Activated T-helper 17 cell treated with anti-CD3 and anti-CD28 coated beads, Interleukin-2, amount 50 U/mL, for 72 hours (primary cell): ENCODE results near the gene FAM229A. TPM values are rescaled to one million over a fixed set of nuclear protein-coding genes. Genes with fewer than 3 reads are reported as not detected.

Source experiments
- ATAC-seq: fragments of 150-1000 bp; cut with Tn5 transposase; replicated peaks from 2 replicates; pipeline ENCODE4 v1.10.0; 2021; ENCODE audit warnings: mild to moderate bottlenecking, moderate library complexity
- H3K27ac Mint-ChIP-seq: one replicate; pipeline ENCODE4 v1.8.0; 2022; ENCODE audit warnings: mixed read lengths
- H3K27me3 Mint-ChIP-seq: one replicate; pipeline ENCODE4 v1.8.0; 2022; ENCODE audit warnings: mixed read lengths
- H3K36me3 Mint-ChIP-seq: one replicate; pipeline ENCODE4 v1.8.0; 2022; ENCODE audit warnings: low read depth, mild to moderate bottlenecking, mixed read lengths
- H3K4me1 Mint-ChIP-seq: one replicate; pipeline ENCODE4 v1.8.0; 2022; ENCODE audit warnings: mixed read lengths
- H3K4me3 Mint-ChIP-seq: one replicate; pipeline ENCODE4 v1.8.0; 2022; ENCODE audit warnings: mild to moderate bottlenecking, mixed read lengths
- H3K9me3 Mint-ChIP-seq: one replicate; pipeline ENCODE4 v1.8.0; 2022; ENCODE audit warnings: mixed read lengths
- total RNA-seq, 2 donors: library from RNA; stranded (reverse); gene quantifications; one replicate each; pipeline ENCODE4 v1.2.3, GENCODE V29; 2022

The FAM229A gene
- total RNA-seq, 2 donors from 2014 or later: 7.7 to 21.6 TPM

GRCh38 chr1:32346532-32347157, 15.6 kb downstream of the FAM229A start:
- no peak for ATAC-seq
- Mint-ChIP-seq H3K27me3 (no peaks in the 10 kb centered on the region), H3K27ac (peak overlapping the region; percentile 34)

DNA sequence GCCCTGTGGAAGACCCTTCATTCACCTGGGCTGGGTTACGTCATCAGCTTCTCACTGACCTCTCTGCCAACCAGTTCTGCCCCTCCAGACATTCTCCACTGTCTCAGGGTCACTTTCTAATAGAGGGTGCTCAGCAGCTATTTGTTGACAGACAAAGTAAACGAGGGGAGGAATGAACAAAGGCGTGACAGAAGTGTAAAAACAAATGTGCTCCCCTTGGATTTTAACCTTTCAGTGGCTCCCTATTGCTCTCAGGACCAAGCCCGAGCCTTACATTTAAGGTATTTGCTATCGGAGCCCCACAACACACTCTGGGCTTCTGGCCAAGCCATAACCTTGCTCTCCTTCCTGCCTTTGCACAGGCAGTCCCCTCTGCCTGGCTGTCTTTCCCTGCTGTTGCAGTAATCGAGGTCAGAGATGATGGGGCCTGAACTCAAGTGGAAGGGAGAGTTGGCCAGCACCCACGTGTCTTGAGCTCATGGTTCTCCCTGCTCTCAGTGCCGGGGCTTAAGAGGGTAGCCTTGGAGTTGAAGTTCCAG, 16.9 kb downstream of the FAM229A start:
- peak overlapping the region; percentile 83 for H3K27ac Mint-ChIP-seq

More at GRCh38 chr1:32346532-32347157, 15.6 kb downstream of the FAM229A start:
- Mint-ChIP-seq H3K4me1 (peaks cover 23% of the 10 kb centered on the region), H3K36me3 (no peaks in the 10 kb centered on the region), H3K4me3 (no peak overlapping the region), H3K9me3 (no peaks in the 10 kb centered on the region)

DNA sequence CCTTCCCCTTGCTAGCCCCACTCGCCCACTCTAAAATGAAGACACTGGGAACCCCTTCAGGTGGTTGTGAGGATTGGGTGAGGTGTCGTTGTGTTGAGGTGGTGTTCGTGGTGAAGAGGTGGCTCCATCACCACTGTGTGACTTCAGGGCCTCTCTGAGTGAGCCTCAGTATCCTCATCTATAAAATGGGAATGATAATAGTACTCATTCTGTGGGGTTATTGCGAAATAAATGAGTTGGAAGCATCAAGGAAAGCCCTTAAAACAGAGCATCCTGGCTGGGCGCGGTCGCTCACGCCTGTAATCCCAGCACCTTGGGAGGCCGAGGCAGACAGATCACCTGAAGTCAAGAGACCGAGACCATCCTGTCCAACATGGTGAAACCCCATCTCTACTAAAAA, 19.6 kb downstream of the FAM229A start:
- Mint-ChIP-seq H3K27ac (no peak overlapping the region), H3K4me3 (no peak overlapping the region), H3K27me3 (no peaks in the 10 kb centered on the region), H3K9me3 (no peaks in the 10 kb centered on the region), H3K4me1 (peaks cover 25% of the 10 kb centered on the region), H3K36me3 (no peaks in the 10 kb centered on the region)
- ATAC-seq: no peak

More for the DNA sequence above, 16.9 kb downstream of the FAM229A start:
- no peak overlapping the region for H3K4me3 Mint-ChIP-seq
- no peaks in the 10 kb centered on the region for H3K36me3 Mint-ChIP-seq
- H3K4me1 Mint-ChIP-seq: peaks cover 18% of the 10 kb centered on the region
- H3K9me3 Mint-ChIP-seq: no peaks in the 10 kb centered on the region
- no peak for ATAC-seq
- H3K27me3 Mint-ChIP-seq: no peaks in the 10 kb centered on the region

DNA sequence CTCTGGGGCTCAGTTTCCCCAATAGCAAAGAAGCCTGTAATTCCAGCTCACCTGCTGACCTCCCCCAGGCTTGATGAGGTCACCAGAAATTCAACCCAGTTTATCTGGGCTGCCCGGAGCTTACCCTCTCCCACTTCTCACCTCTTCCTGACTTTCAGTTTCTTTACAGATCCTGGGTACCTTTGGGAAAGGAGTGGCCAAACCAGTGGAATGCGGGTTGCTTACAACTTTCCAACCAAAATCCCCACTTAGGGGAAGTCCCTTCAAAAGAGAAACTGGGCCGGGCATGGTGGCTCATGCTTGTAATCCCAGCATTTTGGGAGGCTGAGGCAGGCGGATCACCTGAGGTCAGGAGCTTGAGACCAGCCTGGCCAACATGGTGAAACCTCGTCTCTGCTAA, 20.3 kb downstream of the FAM229A start:
- H3K27ac Mint-ChIP-seq: no peak overlapping the region
- H3K9me3 Mint-ChIP-seq: no peaks in the 10 kb centered on the region
- no peaks in the 10 kb centered on the region for H3K27me3 Mint-ChIP-seq
- no peak overlapping the region for H3K4me3 Mint-ChIP-seq
- H3K4me1 Mint-ChIP-seq: peaks cover 30% of the 10 kb centered on the region
- ATAC-seq: no peak
- H3K36me3 Mint-ChIP-seq: no peaks in the 10 kb centered on the region

DNA sequence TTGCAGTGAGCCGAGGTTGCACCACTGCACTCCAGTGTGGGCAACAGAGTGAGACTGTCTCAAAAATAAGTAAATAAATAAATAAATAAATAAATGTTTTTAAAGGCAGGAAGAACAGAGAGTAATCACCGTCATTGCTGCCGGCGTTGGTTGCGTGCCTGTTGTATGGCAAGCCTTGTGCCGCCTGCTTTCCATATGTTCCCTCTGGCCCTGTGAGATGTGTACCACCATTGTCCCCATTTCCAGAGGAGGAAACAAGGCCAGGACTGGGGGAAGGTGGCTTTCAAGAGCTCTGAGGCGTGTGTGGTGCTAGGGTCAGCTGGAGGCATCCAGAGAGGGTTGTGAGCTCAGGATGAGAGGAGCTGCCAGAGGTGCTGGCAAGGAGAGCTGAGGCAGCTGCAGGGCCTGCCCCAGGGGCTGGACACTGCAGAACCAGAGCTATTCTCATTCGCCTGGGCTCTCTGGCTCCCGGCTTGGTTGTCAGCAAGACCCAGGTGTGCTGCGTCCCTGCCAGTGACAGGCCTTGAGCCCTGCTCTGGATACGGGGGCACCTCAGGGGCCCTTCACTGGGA, 21.0 kb downstream of the FAM229A start:
- Mint-ChIP-seq H3K27ac (no peak overlapping the region), H3K9me3 (no peaks in the 10 kb centered on the region)

DNA sequence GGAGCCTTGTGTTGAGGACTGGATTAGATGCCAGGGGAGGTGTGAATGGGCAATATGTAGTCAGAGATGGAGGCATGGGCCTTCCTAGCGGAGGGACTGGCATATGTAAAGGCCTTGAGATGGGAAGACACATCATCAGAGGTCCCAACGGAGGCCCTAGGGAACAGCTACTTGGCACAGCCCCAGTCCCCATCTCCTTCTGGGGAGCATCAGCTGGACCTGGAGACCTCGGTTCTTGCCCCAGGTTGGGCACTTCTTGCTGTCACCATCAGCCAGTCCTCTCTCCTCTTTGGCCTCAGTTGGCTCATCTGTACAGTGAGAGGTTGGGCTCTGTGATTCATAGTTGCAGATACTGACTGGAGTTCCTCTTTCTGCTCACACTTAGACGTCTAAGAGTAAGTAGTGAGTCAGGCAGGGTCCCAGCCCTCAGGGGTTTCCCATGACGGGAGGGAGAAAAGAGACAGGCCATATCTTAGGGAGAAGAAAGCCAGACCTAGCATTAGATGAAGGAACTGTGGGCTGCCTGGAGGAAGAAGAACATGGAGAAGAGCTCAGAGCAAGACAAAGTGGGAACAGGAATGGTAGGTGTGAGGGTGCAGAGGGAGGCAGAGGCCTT, 22.8 kb downstream of the FAM229A start:
- H3K36me3 Mint-ChIP-seq: no peaks in the 10 kb centered on the region
- H3K27ac Mint-ChIP-seq: peak overlapping the region; percentile 7
- no peak overlapping the region for H3K4me3 Mint-ChIP-seq
- peaks cover 24% of the 10 kb centered on the region for H3K4me1 Mint-ChIP-seq
- ATAC-seq: peak; percentile 84
- H3K9me3 Mint-ChIP-seq: no peaks in the 10 kb centered on the region
- no peaks in the 10 kb centered on the region for H3K27me3 Mint-ChIP-seq

More for the DNA sequence above, 21.0 kb downstream of the FAM229A start:
- no peaks in the 10 kb centered on the region for H3K27me3 Mint-ChIP-seq
- ATAC-seq: no peak
- H3K4me3 Mint-ChIP-seq: no peak overlapping the region
- H3K36me3 Mint-ChIP-seq: no peaks in the 10 kb centered on the region
- H3K4me1 Mint-ChIP-seq: peaks cover 34% of the 10 kb centered on the region

DNA sequence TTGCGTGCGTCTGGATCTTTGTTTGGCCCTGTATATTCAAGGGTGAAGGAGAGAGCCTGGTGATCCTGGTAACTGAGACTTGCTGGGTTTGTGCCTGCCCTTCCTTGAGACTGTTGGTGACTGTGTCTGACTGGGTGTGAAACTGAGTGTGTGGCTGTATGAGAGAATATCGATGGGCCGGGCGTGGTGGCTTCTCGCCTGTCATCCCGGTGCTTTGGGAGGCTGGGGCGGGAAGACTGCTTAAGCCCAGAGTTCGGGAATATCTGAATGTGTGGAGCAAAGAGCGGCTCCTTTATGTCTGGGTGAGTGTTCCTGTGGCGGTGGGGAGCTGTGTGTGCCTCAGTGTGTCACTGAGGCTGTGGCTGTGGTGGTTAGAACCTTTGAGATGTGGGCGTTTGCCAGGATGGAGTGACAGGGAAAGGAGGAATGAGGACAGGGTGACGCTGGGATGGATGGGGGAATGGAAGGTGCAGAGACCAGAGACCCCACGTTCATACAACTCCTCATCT, 23.6 kb downstream of the FAM229A start:
- H3K27ac Mint-ChIP-seq: peak overlapping the region; percentile 1
- ATAC-seq: no peak
- no peaks in the 10 kb centered on the region for H3K27me3 Mint-ChIP-seq
- H3K4me3 Mint-ChIP-seq: no peak overlapping the region
- peaks cover 26% of the 10 kb centered on the region for H3K4me1 Mint-ChIP-seq
- no peaks in the 10 kb centered on the region for H3K9me3 Mint-ChIP-seq
- H3K36me3 Mint-ChIP-seq: peaks cover 3% of the 10 kb centered on the region

DNA sequence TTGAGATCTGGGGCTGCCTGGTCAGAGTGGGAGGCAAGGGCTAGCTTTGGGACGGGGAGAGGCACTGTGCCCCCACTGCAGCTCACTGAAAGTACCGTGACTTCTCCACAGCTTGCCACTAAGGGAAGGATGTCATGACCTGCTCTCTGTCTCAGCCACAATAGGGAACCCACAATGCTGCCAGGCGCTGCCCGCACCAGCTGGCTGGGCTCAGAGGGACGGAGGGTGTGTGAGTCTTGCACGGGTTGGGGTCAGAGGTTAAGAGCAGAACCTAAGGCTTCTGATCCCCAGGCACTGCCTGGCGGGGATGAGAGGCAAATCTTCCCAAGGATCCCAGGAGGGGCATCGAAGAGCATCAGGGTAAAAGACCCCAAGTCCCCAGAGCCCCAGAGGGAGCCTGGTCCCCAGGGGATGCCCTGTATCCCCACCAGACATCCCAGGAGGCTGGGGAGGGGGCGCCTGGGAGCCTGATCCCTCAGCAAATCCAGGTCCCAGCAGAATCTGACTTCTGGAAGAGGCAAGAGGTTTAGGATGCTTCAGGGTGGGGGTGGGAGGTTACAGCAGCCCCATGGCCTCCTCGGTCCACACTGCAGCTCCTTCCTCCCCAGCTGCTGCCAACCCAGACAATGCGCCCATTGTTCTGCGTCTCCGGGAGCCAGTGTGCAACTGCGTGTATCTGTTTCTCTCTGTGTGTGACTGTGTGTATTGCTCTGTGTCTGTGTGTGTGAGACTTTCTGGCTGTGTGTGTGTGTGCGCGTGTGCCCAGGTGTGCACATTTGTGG, 24.2 kb downstream of the FAM229A start:
- peak overlapping the region; percentile 54 for H3K4me3 Mint-ChIP-seq
- no peaks in the 10 kb centered on the region for H3K9me3 Mint-ChIP-seq
- peaks cover 31% of the 10 kb centered on the region for H3K4me1 Mint-ChIP-seq
- ATAC-seq: peak; percentile 46
- H3K27me3 Mint-ChIP-seq: no peaks in the 10 kb centered on the region
- peaks cover 8% of the 10 kb centered on the region for H3K36me3 Mint-ChIP-seq
- H3K27ac Mint-ChIP-seq: peak overlapping the region; percentile 69

- peak; percentile 58 for ATAC-seq
- Mint-ChIP-seq H3K4me1 (peaks cover 31% of the 10 kb centered on the region), H3K36me3 (peaks cover 15% of the 10 kb centered on the region), H3K27me3 (no peaks in the 10 kb centered on the region), H3K4me3 (peak overlapping the region; percentile 54), H3K27ac (peak overlapping the region; percentile 69), H3K9me3 (no peaks in the 10 kb centered on the region)
Observed at GRCh38 chr1:32336963-32337675, 25.2 kb downstream of the FAM229A start.

DNA sequence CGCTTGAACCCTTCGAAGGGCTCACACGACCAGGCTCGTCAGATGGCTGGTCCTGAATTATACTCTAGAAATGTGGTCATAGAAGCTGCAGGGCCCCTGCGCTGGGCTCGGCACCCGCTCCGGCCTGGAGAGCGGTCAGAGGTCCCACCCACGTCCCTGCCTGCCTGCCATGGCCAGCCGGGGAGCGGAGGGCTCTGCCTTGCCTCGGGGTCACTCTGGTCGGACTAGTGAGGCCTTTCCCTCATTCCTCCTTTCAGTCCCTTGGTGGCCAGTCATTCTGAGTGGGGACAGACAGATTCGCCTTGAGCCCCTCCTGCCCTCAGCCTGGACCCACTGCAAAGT, 25.7 kb downstream of the FAM229A start:
- H3K36me3 Mint-ChIP-seq: peaks cover 21% of the 10 kb centered on the region
- H3K9me3 Mint-ChIP-seq: no peaks in the 10 kb centered on the region
- peak overlapping the region; percentile 54 for H3K4me3 Mint-ChIP-seq
- no peak overlapping the region for H3K27ac Mint-ChIP-seq
- H3K27me3 Mint-ChIP-seq: no peaks in the 10 kb centered on the region
- no peak for ATAC-seq
- H3K4me1 Mint-ChIP-seq: peaks cover 31% of the 10 kb centered on the region

DNA sequence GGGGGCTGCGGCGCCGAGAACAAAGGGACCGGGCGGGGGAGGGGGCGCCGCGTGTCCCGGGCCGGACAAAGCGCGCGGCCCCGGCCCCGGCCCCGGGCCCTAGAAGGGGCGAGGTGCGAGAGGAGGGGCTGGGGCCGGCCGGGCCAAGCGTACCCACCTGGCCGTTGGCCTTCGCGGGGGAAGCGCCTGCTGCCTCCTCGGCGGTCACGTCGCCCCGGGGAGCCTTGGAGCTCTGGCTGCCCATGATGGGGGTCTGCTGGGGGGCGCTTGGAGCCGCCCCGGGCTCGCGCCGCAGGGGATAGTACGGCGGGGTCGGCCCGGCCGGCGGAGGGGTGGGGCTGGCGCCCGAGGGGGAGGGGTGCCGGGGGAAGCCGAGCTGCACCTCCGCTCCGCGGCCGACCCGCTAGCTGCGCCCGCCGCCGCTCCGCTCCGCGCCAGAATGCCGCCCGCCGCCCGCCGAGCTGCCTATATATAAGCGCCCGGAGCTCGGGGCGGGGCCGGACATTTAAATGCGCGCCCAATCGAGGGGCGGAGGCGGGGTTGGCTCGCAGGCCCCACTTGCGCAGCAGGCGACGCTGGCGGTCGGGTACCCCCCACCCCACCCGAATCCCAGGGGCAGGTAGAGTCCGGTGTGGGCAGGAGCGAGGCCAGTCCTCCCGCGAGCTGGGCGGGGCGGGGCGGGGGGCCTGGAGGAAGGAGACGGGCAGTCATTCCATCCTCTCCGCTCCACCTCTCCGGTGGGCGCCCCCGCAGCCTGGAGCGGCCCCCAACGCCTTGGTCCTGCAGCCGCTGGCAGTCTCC, 26.3 kb downstream of the FAM229A start, which contains the start of gene MARCKSL1:
Gene MARCKSL1, minus strand, starts transcription at position 444 of the 801 bp plus-strand sequence. Its CDS starts 200 bp downstream, at position 244.
- H3K27me3 Mint-ChIP-seq: no peaks in the 10 kb centered on the region
- ATAC-seq: peak; percentile 37
- peak within 1 kb of the TSS; percentile 69 for H3K27ac Mint-ChIP-seq
- peaks cover 31% of the 10 kb centered on the region for H3K4me1 Mint-ChIP-seq
- peaks cover 26% of the 10 kb centered on the region for H3K36me3 Mint-ChIP-seq
- H3K4me3 Mint-ChIP-seq: peak within 1 kb of the TSS; percentile 74
- no peaks in the 10 kb centered on the region for H3K9me3 Mint-ChIP-seq

GRCh38 chr1:32335535-32335789, 26.8 kb downstream of the FAM229A start:
- peak overlapping the region; percentile 74 for H3K4me3 Mint-ChIP-seq
- H3K4me1 Mint-ChIP-seq: peaks cover 31% of the 10 kb centered on the region
- H3K9me3 Mint-ChIP-seq: no peaks in the 10 kb centered on the region
- no peak overlapping the region for H3K27ac Mint-ChIP-seq
- H3K36me3 Mint-ChIP-seq: peaks cover 32% of the 10 kb centered on the region
- peak; percentile 10 for ATAC-seq
- no peaks in the 10 kb centered on the region for H3K27me3 Mint-ChIP-seq

DNA sequence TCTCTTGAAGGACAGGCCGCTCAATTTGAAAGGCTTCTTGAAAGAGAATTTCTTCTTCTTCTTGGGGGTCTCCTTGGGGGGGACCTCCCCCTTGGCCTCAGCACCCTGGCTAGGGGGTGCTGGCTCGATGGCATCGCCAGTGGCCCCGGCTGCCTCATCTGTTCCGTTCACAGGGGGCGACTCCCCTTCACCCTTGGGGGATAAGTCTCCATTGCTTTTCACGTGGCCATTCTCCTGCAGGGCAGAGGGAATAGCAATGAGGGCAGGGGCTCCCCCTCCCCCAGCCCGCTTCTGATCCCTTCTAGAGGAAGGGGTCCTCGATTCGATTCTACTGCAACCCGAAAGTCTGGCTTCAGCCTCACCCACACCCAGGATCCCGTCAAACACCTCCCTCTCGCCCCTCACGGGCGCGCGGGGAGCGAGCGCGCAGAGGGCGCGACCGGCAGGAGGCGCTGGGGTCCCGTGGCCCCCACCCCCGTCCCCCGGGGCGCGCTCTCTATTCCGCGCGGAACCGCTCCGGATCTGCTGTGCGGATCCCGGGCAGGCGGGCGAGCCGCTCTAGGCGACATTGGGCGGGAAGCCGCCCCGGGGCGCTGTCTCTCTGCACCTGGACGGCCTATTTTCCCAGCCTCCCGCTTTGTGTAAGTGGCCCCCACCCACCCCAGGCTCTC, 27.3 kb downstream of the FAM229A start:
- Mint-ChIP-seq H3K9me3 (no peaks in the 10 kb centered on the region), H3K27ac (no peak overlapping the region), H3K4me1 (peaks cover 31% of the 10 kb centered on the region), H3K36me3 (peaks cover 36% of the 10 kb centered on the region), H3K4me3 (peak overlapping the region; percentile 74), H3K27me3 (no peaks in the 10 kb centered on the region)
- ATAC-seq: peak; percentile 18
